HEK293T (cell line): ENCODE data around the gene BOC.

Experiments
- CTCF ChIA-PET: fragments of 350-600 bp; formaldehyde crosslinking; extraction: SDS; loops from one replicate; lab custom pipeline; 2021; ENCODE audit warnings: antibody characterized with exemption, inconsistent platforms; lab: Yijun Ruan, JAX
- POLR2A ChIA-PET: fragments of 350-600 bp; formaldehyde crosslinking; extraction: SDS; loops from one replicate; lab custom pipeline; 2020; ENCODE audit warnings: antibody characterized with exemption, inconsistent platforms; lab: Yijun Ruan, JAX
- DNase-seq: peaks from one replicate; pipeline ENCODE4 v3.0.0; 2012; ENCODE audit warnings: mixed read lengths; ENCODE audit errors: extremely low spot score
- ARNT ChIP-seq: fragments of 450-650 bp; IDR thresholded peaks from 2 replicates; pipeline ENCODE4 v1.6.1; 2017; ENCODE audit warnings: mild to moderate bottlenecking
- BHLHE40 ChIP-seq: fragments of 450-650 bp; IDR thresholded peaks from 2 replicates; pipeline ENCODE4 v1.6.1; 2016; ENCODE audit warnings: mild to moderate bottlenecking, moderate library complexity, borderline replicate concordance
- CTBP1 ChIP-seq: fragments of 450-650 bp; IDR thresholded peaks from 2 replicates; pipeline ENCODE4 v1.6.1; 2016; ENCODE audit warnings: borderline replicate concordance
- ELF4 ChIP-seq: fragments of 450-650 bp; IDR thresholded peaks from 2 replicates; pipeline ENCODE4 v1.6.1; 2017; ENCODE audit warnings: antibody characterized with exemption
- FOXA1 ChIP-seq: fragments of 450-650 bp; IDR thresholded peaks from 2 replicates; pipeline ENCODE4 v1.6.1; 2016; ENCODE audit warnings: mild to moderate bottlenecking
- FOXK2 ChIP-seq: fragments of 450-650 bp; IDR thresholded peaks from 2 replicates; pipeline ENCODE4 v1.6.1; 2016; ENCODE audit warnings: mild to moderate bottlenecking
- FOXM1 ChIP-seq: fragments of 450-650 bp; IDR thresholded peaks from 2 replicates; pipeline ENCODE4 v1.6.1; 2017; ENCODE audit warnings: mild to moderate bottlenecking, borderline replicate concordance
- HDGF ChIP-seq: fragments of 450-650 bp; IDR thresholded peaks from 2 replicates; pipeline ENCODE4 v1.6.1; 2017; ENCODE audit warnings: antibody characterized with exemption, borderline replicate concordance
- L3MBTL2 ChIP-seq: fragments of 450-650 bp; conservative IDR thresholded peaks from 2 replicates; pipeline ENCODE4 v1.6.1; 2016; ENCODE audit warnings: mild to moderate bottlenecking
- LEF1 ChIP-seq: fragments of 450-650 bp; IDR thresholded peaks from 2 replicates; pipeline ENCODE4 v1.6.1; 2017; ENCODE audit warnings: mild to moderate bottlenecking, borderline replicate concordance
- NFRKB ChIP-seq: fragments of 450-650 bp; IDR thresholded peaks from 2 replicates; pipeline ENCODE4 v1.6.1; 2016; ENCODE audit warnings: mild to moderate bottlenecking, moderate library complexity
- SP1 ChIP-seq: fragments of 450-650 bp; IDR thresholded peaks from 2 replicates; pipeline ENCODE4 v1.6.1; 2017
- SUZ12 ChIP-seq: fragments of 450-650 bp; IDR thresholded peaks from 2 replicates; pipeline ENCODE4 v1.6.1; 2016; ENCODE audit warnings: mild to moderate bottlenecking
- TARDBP ChIP-seq: fragments of 450-650 bp; IDR thresholded peaks from 2 replicates; pipeline ENCODE4 v1.6.1; 2016
- ZNF384 ChIP-seq: fragments of 450-650 bp; IDR thresholded peaks from 2 replicates; pipeline ENCODE4 v1.6.1; 2016
- TF ChIP-seq, protein P1 (sequence below): fragments of 450-650 bp; IDR thresholded peaks from 2 replicates; pipeline ENCODE4 v1.6.1; 2016

Gene BOC

DNA sequence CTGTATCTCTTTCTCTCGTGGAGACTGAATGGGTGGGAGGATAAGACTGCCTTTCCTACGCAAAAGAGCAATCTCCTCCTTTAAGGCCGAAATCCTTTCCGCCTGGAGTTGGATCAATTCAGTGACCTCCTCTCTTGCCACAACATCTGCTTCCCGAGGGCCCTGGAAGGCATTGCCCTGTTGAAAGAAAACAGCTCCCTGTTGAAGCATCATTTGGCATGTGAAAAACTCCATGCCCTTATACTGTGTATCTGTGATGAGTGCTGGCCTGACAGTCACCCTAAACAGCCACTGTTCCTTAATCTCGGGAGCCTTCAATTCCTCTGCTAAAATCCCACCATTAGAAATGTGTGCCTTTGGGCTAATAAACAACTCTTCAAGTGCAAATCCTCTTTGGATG, 80.2 kb downstream of the BOC start:
- no peak for DNase-seq
- CTCF ChIA-PET: no interaction called here
- TF ChIP-seq FOXA1: no peak
- TF ChIP-seq ARNT: no peak
- TF ChIP-seq SUZ12: no peak
- no peak for TF ChIP-seq FOXK2
- no peak for TF ChIP-seq L3MBTL2
- no peak for TF ChIP-seq ZNF384
- no peak for TF ChIP-seq NFRKB
- POLR2A ChIA-PET: no interaction called here

DNA sequence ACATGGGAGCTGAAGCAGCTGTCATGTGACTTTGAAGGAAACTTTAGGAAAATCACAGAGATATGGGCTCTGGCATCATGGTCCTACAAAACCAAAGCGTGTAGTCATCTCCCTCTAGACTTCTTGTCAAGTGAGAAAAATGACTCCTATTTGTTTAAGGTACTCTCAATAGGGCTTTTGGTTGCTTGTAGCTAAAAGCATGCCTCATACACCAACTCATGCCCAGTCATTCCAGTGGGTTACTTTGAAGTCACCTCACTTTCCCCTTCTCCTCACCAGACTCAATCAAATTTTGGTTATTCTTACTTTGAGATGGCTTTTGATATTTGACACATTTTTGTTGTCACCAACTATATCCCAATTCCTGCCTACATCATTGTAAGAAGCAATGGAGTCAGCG, 81.6 kb downstream of the BOC start:
- ChIA-PET CTCF (interaction anchor here (1.4 kb wide), 1 partner anchor 242 kb away, joined by 3 read pairs; no protein-coding TSS in a partner anchor), POLR2A (interaction anchor here (0.6 kb wide), 1 partner anchor 195 kb away, joined by 3 read pairs; no protein-coding TSS in a partner anchor)
- no peak for DNase-seq
- TF ChIP-seq ELF4 (no peak), FOXM1 (no peak), ARNT (no peak)

DNA sequence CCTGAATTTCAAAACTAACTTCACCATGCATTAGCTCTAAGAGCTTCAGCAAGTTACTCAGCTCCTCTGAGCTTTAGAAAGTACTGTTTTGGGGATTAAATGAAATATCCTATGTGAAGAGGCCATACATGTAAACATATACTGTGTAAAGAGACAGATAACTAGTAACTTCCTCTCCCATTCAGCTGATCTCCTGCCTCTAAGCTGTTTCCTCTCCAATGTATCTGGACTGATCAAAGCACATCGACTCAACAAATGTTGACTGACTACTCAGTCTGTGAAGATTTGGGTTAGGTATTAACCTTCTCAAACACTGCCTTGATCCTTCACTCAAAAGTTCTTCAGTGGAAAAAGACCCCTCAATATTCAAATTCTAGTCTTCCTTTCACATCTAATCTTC, 82.0 kb downstream of the BOC start:
- DNase-seq: no peak
- ChIA-PET POLR2A (interaction anchor here (0.6 kb wide), 1 partner anchor 194 kb away, joined by 3 read pairs; no protein-coding TSS in a partner anchor), CTCF (interaction anchor here (1.4 kb wide), 1 partner anchor 242 kb away, joined by 3 read pairs; no protein-coding TSS in a partner anchor)
- TF ChIP-seq NFRKB: no peak
- TF ChIP-seq TARDBP: no peak
- no peak for TF ChIP-seq SUZ12
- no peak for TF ChIP-seq BHLHE40
- TF ChIP-seq ZNF384: no peak
- no peak for TF ChIP-seq SP1
- TF ChIP-seq FOXK2: no peak
- no peak for TF ChIP-seq FOXA1
- TF ChIP-seq L3MBTL2: no peak
- TF ChIP-seq, protein P1, sequence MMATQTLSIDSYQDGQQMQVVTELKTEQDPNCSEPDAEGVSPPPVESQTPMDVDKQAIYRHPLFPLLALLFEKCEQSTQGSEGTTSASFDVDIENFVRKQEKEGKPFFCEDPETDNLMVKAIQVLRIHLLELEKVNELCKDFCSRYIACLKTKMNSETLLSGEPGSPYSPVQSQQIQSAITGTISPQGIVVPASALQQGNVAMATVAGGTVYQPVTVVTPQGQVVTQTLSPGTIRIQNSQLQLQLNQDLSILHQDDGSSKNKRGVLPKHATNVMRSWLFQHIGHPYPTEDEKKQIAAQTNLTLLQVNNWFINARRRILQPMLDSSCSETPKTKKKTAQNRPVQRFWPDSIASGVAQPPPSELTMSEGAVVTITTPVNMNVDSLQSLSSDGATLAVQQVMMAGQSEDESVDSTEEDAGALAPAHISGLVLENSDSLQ: no peak
- TF ChIP-seq LEF1: no peak
- TF ChIP-seq CTBP1: no peak
- no peak for TF ChIP-seq FOXM1
- TF ChIP-seq ELF4: no peak
- no peak for TF ChIP-seq ARNT
- TF ChIP-seq HDGF: no peak

DNA sequence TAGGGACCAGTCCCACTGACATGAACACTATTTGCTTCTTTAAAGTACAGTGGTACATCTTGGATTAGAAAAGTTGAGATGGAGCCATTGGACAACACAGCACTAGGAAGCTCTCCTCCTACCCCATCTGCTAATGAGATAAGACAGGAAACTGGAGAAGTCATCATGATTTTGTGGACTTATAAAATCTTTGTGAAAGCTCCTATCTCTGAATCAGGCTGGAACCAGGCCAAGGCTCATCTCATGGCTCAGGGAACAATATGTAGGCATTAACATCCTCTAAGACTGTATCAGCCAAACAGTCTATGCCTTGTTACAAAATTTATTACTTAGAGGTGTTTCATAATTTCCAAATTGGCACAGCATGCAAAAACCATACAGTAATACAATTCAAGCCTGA, 84.1 kb downstream of the BOC start:
- CTCF ChIA-PET: no interaction called here
- DNase-seq: no peak
- TF ChIP-seq SP1 (no peak), ZNF384 (no peak), FOXA1 (no peak), SUZ12 (no peak), NFRKB (no peak), L3MBTL2 (no peak), FOXM1 (no peak), TARDBP (no peak), BHLHE40 (no peak), FOXK2 (no peak), CTBP1 (no peak), HDGF (no peak)
- TF ChIP-seq, protein P1: no peak
- POLR2A ChIA-PET: no interaction called here

GRCh38 chr3:113297287-113297686, 85.9 kb downstream of the BOC start:
- TF ChIP-seq SUZ12: no peak
- TF ChIP-seq, protein P1: no peak
- no peak for TF ChIP-seq FOXK2
- no peak for TF ChIP-seq NFRKB
- DNase-seq: no peak
- ChIA-PET CTCF (interaction anchor here (1.0 kb wide), 1 partner anchor 9 kb away, joined by 7 read pairs; no protein-coding TSS in a partner anchor), POLR2A (no interaction called here)

DNA sequence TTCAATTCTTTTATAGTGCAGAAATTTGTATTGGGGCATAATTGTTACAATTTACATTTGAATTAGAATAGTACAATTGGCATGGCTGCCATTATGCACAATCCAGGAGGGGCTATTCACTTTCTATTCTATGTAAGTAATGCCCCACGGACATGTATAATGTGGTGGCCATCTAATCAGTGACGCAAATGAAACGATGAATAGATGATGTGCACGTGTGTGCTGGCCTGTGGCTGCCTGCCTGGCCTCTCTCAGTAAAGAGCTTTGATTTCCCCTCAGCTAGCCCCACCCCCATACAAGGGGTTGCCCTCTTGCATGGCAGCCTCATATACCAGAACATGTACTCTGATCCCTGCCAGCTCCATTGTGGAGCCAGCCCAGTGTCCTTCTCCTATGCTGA, 86.5 kb downstream of the BOC start:
- no peak for DNase-seq
- ChIA-PET CTCF (no interaction called here), POLR2A (no interaction called here)
- TF ChIP-seq LEF1 (no peak), NFRKB (no peak), HDGF (no peak), ZNF384 (no peak), FOXK2 (no peak), BHLHE40 (no peak), FOXA1 (no peak), SP1 (no peak), CTBP1 (no peak), ELF4 (no peak), TARDBP (no peak), SUZ12 (no peak)
- TF ChIP-seq, protein P1: no peak
